Inflammatory macrophage treated with lipopolysaccharide for 1 hour (primary cell): ENCODE data around the gene TGDS.
"Not testable (repeated sequence)": the region's sequence is repeated elsewhere in the genome, so short reads cannot be mapped to it uniquely, and the experiment has no call there.

Experiments used
- DNase-seq, 2 donors: peaks; one replicate each; pipeline ENCODE4 v3.0.0-alpha.2; 2020 to 2022

TGDS gene

GRCh38 chr13:94595950-94596574 lies at the start of gene TGDS:
TGDS (minus strand) TSS chr13:94596152; CDS start chr13:94596136, 16 bp downstream.
- peak; percentile 89 to 90 for DNase-seq

GRCh38 chr13:94641409-94641941 lies 45.5 kb upstream of the TGDS start:
- no peak for DNase-seq

GRCh38 chr13:94640721-94641120 lies 44.8 kb upstream of the TGDS start:
- DNase-seq: no peak

GRCh38 chr13:94637677-94638076 lies 41.7 kb upstream of the TGDS start:
- DNase-seq: not testable (repeated sequence)

GRCh38 chr13:94636942-94637578 lies 41.1 kb upstream of the TGDS start:
- no peak for DNase-seq

- not testable (repeated sequence) for DNase-seq
Observed at GRCh38 chr13:94636096-94636495, 40.1 kb upstream of the TGDS start.

- DNase-seq: no peak
Observed at GRCh38 chr13:94632226-94632980, 36.5 kb upstream of the TGDS start.

GRCh38 chr13:94630858-94631257 lies 34.9 kb upstream of the TGDS start:
- DNase-seq: no peak

GRCh38 chr13:94623316-94623715 lies 27.4 kb upstream of the TGDS start:
- no peak for DNase-seq

- DNase-seq: peak in 1 of 2 donors; percentile 16
Observed at GRCh38 chr13:94622344-94622743, 26.4 kb upstream of the TGDS start.

GRCh38 chr13:94620286-94620896 lies 24.4 kb upstream of the TGDS start:
- DNase-seq: no peak

- peak in 1 of 2 donors; percentile 72 for DNase-seq
Observed at GRCh38 chr13:94617389-94618000, 21.5 kb upstream of the TGDS start.

GRCh38 chr13:94613051-94613450 lies 17.1 kb upstream of the TGDS start:
- DNase-seq: no peak

GRCh38 chr13:94612050-94612449 lies 16.1 kb upstream of the TGDS start:
- no peak for DNase-seq

GRCh38 chr13:94610475-94610874 lies 14.5 kb upstream of the TGDS start:
- DNase-seq: no peak

- no peak for DNase-seq
Observed at GRCh38 chr13:94609196-94609595, 13.2 kb upstream of the TGDS start.

- no peak for DNase-seq
Observed at GRCh38 chr13:94608586-94608985, 12.6 kb upstream of the TGDS start.

GRCh38 chr13:94607939-94608338 lies 12.0 kb upstream of the TGDS start:
- DNase-seq: no peak

- no peak for DNase-seq
Observed at GRCh38 chr13:94607056-94607455, 11.1 kb upstream of the TGDS start.

GRCh38 chr13:94602467-94602866 lies 6.5 kb upstream of the TGDS start:
- DNase-seq: no peak

- DNase-seq: peak; percentile 90 to 98
Observed at GRCh38 chr13:94601446-94602431, 5.8 kb upstream of the TGDS start, which contains the start of gene GPR180. GPR180 (plus strand) TSS chr13:94601857; CDS start chr13:94601928, 71 bp downstream.
